Kasumi-1 (cell line): Measurements from ENCODE around the gene RPL10L.

ENCODE experiments used
- DNase-seq, 2 experiments: peaks; one replicate each; lab custom pipeline; 2025; lab: John Stamatoyannopoulos, UW

Gene RPL10L

DNA sequence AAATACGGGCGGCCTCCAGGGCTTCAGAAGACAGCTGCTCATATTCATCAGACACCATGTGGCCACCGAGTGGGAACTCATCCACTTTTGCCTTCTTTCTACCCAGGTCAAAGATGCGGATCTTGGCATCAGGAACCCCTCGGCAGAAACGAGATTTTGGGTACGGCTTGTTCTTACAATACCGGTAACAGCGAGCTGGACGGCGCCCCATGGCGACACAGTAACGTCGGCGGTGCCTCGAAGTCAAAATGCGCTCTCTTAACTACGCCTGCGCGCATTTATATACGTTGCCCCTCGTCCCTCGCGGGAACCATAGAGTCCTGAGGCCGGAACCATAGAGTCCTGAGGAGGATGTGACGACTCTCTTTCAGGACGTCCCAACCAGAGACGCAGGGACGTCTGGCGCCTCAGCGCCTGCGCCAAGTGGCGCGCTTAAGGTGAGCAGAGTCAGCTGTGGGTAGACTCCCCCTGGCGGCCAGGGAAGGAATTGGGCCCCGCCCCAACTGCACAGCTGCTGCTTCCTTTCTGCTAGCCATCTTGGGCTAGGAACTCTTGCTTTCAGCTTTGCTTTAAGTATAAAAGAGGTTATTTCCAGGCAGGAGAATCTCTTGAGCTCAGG is at the start of gene RPL10L:
TSS of gene RPL10L (minus strand) at position 256 of the 619 bp plus-strand sequence. CDS start at position 211, 45 bp downstream.
- DNase-seq: no peak

DNA sequence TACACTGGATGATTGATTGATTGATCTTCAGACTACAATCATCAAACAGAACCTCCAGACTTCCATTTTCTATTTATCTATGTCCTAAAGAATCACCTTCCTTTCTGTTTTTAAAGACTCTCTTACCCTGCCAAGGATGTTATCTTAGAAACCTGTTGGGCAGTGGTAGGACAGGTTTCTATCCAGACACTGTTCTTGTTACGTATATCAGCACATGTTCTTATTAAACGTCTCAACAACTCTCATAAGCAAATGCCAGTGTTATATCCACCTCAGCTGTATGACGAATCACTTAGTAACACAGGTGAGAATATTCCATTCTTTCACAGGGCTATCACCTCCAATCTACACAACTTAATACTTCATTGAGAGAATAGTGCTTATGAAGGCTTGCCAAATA is 40.2 kb upstream of the RPL10L start:
- DNase-seq: no peak

DNA sequence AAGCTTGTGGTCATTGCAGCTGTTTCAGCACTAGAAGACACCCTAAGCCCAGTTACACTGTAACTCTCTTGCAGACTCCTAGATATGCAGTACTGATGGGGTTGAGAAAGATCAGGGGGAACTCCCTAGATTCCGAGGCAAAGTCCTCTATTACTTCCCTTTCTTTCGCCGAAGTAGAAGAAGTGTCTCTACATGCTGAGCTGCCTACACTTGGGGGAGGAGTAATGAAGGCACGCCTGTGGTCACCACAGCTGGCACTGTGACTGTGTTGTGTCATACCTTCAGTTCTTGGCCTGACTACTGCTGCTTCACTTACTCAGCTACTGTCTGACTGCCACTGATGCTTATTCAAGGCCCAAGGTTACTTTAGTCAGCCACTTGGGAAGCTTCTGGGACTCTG is 35.1 kb upstream of the RPL10L start:
- DNase-seq: peak; percentile 98

DNA sequence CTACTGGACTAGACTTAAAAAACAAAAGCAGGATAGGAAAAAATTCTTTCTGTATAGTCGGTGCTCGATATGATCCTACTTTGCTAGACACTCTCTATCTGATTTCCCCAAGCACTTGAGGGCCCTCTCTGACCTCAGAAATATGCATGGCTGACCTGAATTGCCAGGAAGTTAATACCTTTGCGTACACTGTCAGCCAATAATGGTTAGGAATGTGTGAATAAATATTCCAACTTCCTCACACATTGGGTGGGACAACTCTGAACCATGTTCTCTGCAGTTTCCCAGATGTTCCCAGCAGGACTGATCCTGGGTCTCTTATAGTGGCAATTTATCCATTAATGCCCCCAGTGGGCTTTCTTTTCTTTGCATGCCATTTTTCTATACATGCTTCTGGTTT is 20.5 kb upstream of the RPL10L start:
- DNase-seq: no peak

DNA sequence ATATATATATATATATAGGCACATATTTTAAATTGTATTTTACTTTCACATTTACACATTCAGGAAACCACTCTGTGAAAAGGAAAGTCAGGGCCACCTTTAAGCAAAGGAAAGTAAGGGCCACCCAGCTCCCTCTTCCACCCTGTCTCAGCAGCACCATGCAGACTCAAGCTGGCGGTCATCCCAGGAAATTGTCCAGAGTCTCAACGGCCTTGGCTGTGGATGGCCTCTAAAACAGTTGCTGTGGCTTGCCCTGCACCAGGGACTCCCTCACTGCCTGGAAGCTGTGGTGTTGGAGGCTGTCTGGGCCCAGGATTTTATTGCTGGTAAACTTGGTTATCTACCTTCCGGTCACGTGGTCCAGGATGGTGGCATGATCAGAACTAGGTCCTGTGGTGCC is 11.8 kb upstream of the RPL10L start:
- DNase-seq: no peak

DNA sequence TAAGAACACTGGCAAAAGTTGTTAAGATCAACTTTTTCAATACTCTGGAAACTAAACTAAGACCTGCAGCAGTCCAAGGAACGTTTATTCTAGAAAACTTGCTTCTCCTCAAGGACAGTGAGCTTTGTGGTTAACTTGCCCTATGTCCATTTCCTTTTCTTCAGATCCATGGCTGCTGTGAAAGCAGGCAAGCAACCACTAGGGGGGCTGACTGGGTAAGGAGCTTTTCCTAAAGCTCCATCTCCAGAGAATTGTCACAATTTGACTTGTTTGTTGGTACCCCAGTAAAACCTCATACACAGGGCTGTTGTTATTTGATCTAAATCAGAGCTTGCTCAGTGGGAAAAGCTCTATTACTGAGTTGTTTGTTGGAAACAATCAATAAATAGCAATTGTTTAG is 10.1 kb upstream of the RPL10L start:
- DNase-seq: peak; percentile 21 to 27

DNA sequence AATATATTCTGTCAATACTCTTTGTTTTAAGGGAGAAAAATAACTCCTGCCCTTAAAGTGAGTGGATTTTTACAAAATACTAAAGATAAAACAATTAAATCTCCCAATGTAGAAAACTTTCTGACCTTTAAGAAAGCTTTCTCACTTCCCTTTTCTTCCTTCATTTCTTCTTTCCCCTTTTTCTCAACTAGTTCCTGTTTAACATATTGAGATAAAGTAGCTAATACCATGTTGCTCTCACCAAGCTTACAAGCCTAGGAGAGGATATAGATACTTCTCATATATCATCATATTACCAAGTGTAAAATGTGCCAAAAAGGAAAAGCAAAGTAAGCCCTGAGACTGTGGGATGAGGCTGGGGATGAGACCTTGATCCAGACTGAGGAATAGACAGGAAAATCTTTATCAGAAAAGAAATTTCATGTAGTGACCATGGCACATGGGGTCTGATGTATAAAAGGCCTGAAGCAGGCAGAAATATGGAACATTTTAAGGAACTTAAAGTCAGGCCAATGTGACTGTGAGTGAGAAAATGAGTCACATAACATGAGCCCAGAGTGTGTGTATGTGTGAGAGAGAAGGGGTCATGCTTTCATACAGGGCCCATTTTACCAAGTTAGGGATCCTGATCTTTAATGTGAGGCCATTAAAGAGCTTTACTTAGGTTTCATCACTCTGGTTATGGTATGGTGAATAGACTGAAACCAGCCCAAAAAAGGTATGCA is 1.6 kb upstream of the RPL10L start:
- peak; percentile 31 to 38 for DNase-seq

DNA sequence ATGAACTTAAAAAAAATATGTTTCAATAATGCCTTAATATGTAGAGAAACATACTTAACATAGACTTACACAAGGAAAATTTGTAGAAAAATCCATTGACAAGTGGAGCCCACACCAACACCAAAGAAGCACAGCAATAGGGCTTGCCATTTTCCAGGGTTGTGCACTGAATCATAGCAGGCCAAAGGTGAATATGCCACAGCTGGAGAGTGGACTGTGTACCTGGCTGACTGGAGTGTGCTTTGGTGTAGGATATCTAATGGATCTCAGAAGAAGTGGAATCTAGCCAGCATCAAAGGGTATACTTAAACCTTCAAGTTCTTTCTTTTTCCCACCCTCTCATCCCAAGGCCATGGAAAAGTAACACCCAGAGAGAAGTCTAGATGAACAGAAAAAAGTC is 4.8 kb downstream of the RPL10L start:
- no peak for DNase-seq

DNA sequence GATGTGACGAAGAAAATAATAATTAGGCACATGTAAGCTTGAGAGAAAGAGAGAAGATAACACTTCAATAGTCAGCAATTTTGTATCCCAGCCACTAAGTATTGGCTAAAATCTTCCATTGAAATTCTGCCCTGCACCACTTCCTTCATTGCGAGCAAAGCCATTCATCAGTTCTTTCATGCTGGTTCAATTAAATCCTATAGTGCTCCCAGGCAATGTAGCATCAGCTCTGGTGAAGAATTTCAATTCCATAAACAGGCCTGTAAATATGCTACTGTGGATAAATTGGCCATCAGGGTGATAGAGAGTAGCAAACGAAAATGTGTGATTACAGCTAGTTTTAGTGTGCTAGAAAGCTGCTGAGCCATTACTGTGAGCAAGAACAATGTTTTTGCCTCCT is 24.7 kb downstream of the RPL10L start:
- DNase-seq: no peak
